NCI-H1436 (cell line): ENCODE data around the gene CNTNAP2.

Source experiments
- DNase-seq: peaks from one replicate; lab custom pipeline; 2025; lab: John Stamatoyannopoulos, UW

CNTNAP2 gene

GRCh38 chr7:148104136-148104716 is 1987.6 kb downstream of the CNTNAP2 start:
- DNase-seq = no peak

GRCh38 chr7:148104924-148105323 is 1988.3 kb downstream of the CNTNAP2 start:
- no peak for DNase-seq

GRCh38 chr7:148105853-148106252 is 1989.3 kb downstream of the CNTNAP2 start:
- no peak for DNase-seq

GRCh38 chr7:148107443-148108127 is 1991.0 kb downstream of the CNTNAP2 start:
- no peak for DNase-seq

GRCh38 chr7:148108381-148108780 is 1991.8 kb downstream of the CNTNAP2 start:
- DNase-seq = no peak

GRCh38 chr7:148110097-148110868 is 1993.7 kb downstream of the CNTNAP2 start:
- no peak for DNase-seq

GRCh38 chr7:148114804-148115203 is 1998.2 kb downstream of the CNTNAP2 start:
- DNase-seq = no peak

- DNase-seq = no peak
Measured at GRCh38 chr7:148115308-148115707, 1998.7 kb downstream of the CNTNAP2 start.

GRCh38 chr7:148116195-148116594 is 1999.6 kb downstream of the CNTNAP2 start:
- DNase-seq = no peak

- DNase-seq = no peak
Measured at GRCh38 chr7:148116829-148117403, 2000.3 kb downstream of the CNTNAP2 start.

GRCh38 chr7:148118371-148118770 is 2001.8 kb downstream of the CNTNAP2 start:
- no peak for DNase-seq

- no peak for DNase-seq
Measured at GRCh38 chr7:148121401-148121800, 2004.8 kb downstream of the CNTNAP2 start.

GRCh38 chr7:148121847-148122246 is 2005.2 kb downstream of the CNTNAP2 start:
- DNase-seq = no peak

- no peak for DNase-seq
Measured at GRCh38 chr7:148124477-148124876, 2007.9 kb downstream of the CNTNAP2 start.

- DNase-seq = no peak
Measured at GRCh38 chr7:148127374-148127773, 2010.8 kb downstream of the CNTNAP2 start.

GRCh38 chr7:148129023-148129422 is 2012.4 kb downstream of the CNTNAP2 start:
- no peak for DNase-seq

- DNase-seq = no peak
Measured at GRCh38 chr7:148135116-148135515, 2018.5 kb downstream of the CNTNAP2 start.

GRCh38 chr7:148135997-148136396 is 2019.4 kb downstream of the CNTNAP2 start:
- no peak for DNase-seq

- DNase-seq = peak; percentile 24
Measured at GRCh38 chr7:148142660-148143248, 2026.2 kb downstream of the CNTNAP2 start.

GRCh38 chr7:148144827-148145226 is 2028.2 kb downstream of the CNTNAP2 start:
- DNase-seq = no peak

- no peak for DNase-seq
Measured at GRCh38 chr7:148146346-148146745, 2029.7 kb downstream of the CNTNAP2 start.

- DNase-seq = no peak
Measured at GRCh38 chr7:148147438-148147837, 2030.8 kb downstream of the CNTNAP2 start.
